ENCODE data around the gene DNAJC5G. TPM values are rescaled to one million over a fixed set of nuclear protein-coding genes. Genes with fewer than 3 reads are reported as not detected.
A peak's percentile ranks its signal among the peaks of the same experiment; 100 is the strongest.

DNAJC5G gene
- total and polyA plus RNA-seq, 9 of the 15 experiments (the other 6 are each of a cell fraction or from before 2014, with no cell fraction given) = not detected

DNA sequence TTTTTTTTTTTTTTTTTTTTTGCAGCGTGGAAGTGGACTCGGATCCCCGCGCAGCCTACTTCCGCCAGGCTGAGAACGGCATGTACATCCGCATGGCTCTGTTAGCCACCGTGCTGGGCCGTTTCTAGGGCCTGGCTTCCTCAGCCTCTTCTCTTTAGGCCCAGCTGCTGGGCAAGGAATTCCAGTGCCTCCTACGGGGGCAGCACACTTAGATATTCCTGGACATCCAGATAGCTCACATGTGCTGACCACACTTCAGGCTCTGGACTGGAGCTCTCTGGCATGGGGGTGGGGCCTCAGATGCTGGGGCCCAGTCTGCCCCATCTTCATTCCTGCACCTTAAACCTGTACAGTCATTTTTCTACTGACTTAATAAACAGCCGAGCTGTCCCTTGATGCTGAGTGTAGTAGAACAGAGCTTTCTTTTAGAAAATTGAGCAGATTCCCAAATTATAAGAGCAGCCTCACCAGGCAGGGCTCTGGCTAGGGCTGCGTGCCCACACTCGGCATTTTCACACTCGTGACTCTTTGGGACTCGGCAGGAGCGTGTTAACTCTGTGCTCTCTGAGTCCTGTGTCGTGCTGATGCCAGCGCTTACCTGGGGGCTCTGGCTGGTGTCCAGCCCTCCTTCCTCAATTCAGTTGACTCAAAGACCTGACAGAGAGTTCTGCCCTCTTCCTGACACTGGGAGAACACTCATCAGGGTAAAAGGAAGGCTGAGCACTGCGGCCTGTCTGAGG is 31.7 kb upstream of the DNAJC5G start:
- TSS peak; percentile 29 for BruUV-seq (replicated peaks)
- Histone ChIP-seq H3K36me3 (ENCODE audit: control insufficient read depth, insufficient read depth, low read length) (peaks cover 61% of the 10 kb centered on the region), H3K9ac (ENCODE audit: insufficient read depth in 1 of 2, low read depth in 2 of 2, low read length in 2 of 2) (no peak overlapping the region), H4K20me1 (replicated peaks; ENCODE audit: control insufficient read depth, insufficient read depth, low read length) (0 out of 2 replicates have a peak, but pooled peaks cover 4% of the 10 kb centered on the region), H2AFZ (ENCODE audit: low read depth, low read length) (no peak overlapping the region), H3K4me2 (ENCODE audit: insufficient read depth, low read length) (no peak overlapping the region), H3K9me3 (replicated peaks; ENCODE audit: control insufficient read depth, insufficient read depth, low read depth, low read length) (no peaks in the 10 kb centered on the region), H3K4me1 (replicated peaks in 1 of 2; ENCODE audit: control insufficient read depth in 2 of 2, insufficient read depth in 2 of 2, low read length in 2 of 2) (peaks cover 0 to 6% of the 10 kb centered on the region in 2 experiments; a peak in 1 of 5 replicates), H3K9me1 (ENCODE audit: control insufficient read depth, insufficient read depth, low read length) (no peaks in the 10 kb centered on the region), H3K79me2 (ENCODE audit: control insufficient read depth, insufficient read depth, low read length) (no peaks in the 10 kb centered on the region), H3K27me3 (ENCODE audit: control insufficient read depth in 2 of 2, insufficient read depth in 2 of 2, low read length in 2 of 2) (no peaks in the 10 kb centered on the region), H3K4me3 (no peak overlapping the region), H3K27ac (ENCODE audit: extremely low read depth, low read depth, low read length) (no peak overlapping the region)
- no peak for ATAC-seq
- DNase-seq (ENCODE audit: extremely low read depth in 1 of 4, low spot score in 3 of 4) = no peak
- ChIA-PET CTCF (ENCODE audit: low intra/inter-chr PET ratio) (no interaction called here), POLR2A (interaction anchor here (0.6 to 1.1 kb wide), 4 partner anchors 12 to 501 kb away, joined by 3 to 4 read pairs (median 3); no protein-coding TSS in a partner anchor)
- no peak for TF ChIP-seq FOXA1 (IDR thresholded peaks at IDR 0.05; ENCODE audit: borderline replicate concordance)
- no peak for TF ChIP-seq ZNF316 (IDR thresholded peaks at IDR 0.05)
- in situ Hi-C loops (cut with MboI) (no loop called here), intact Hi-C loops (cut with micrococcal nuclease) (no loop called here)
- WGBS (ENCODE audit: insufficient coverage, low coverage, missing lambda C conversion rate) = 90% methylated on average over 12 of the region's 19 CpGs
- FAIRE-seq = no peak

DNA sequence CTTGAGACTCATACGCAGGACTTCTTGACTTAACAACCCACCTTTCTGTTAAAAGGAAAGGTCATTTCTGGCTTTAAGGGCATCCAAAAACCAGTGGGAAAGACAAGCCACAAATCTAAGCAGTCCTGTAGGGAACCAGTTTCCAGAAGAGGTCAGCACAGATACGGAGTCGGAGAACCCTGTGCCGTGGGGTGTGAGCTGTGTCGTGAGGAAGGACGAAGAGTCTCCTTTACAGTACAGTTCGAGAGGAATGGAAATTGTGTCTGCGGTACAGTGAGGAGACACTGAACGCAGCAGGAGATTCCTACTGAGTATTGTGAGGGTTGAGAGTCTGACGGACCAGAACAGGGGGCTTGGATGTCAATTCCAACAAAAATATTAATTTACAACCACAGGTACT is 30.1 kb upstream of the DNAJC5G start:
- Histone ChIP-seq H2AFZ (ENCODE audit: low read depth, low read length) (no peak overlapping the region), H3K4me1 (replicated peaks in 1 of 2; ENCODE audit: control insufficient read depth in 2 of 2, insufficient read depth in 2 of 2, low read length in 2 of 2) (peaks cover 0 to 7% of the 10 kb centered on the region in 2 experiments; a peak in 2 of 5 replicates), H3K27ac (ENCODE audit: extremely low read depth, low read depth, low read length) (no peak overlapping the region), H3K9me1 (ENCODE audit: control insufficient read depth, insufficient read depth, low read length) (no peaks in the 10 kb centered on the region), H3K4me3 (no peak overlapping the region), H3K36me3 (ENCODE audit: control insufficient read depth, insufficient read depth, low read length) (peaks cover 46% of the 10 kb centered on the region), H4K20me1 (replicated peaks; ENCODE audit: control insufficient read depth, insufficient read depth, low read length) (0 out of 2 replicates have a peak, but pooled peaks cover 4% of the 10 kb centered on the region), H3K4me2 (ENCODE audit: insufficient read depth, low read length) (no peak overlapping the region), H3K79me2 (ENCODE audit: control insufficient read depth, insufficient read depth, low read length) (no peaks in the 10 kb centered on the region), H3K27me3 (ENCODE audit: control insufficient read depth in 2 of 2, insufficient read depth in 2 of 2, low read length in 2 of 2) (no peaks in the 10 kb centered on the region), H3K9me3 (replicated peaks; ENCODE audit: control insufficient read depth, insufficient read depth, low read depth, low read length) (no peaks in the 10 kb centered on the region), H3K9ac (ENCODE audit: insufficient read depth in 1 of 2, low read depth in 2 of 2, low read length in 2 of 2) (no peak overlapping the region)
- peak; percentile 32 for FAIRE-seq
- WGBS (ENCODE audit: insufficient coverage, low coverage, missing lambda C conversion rate) = 74% methylated on average over 10 of the region's 10 CpGs
- CTCF ChIA-PET (ENCODE audit: low intra/inter-chr PET ratio) = no interaction called here
- BruUV-seq (replicated peaks) = TSS peak; percentile 19
- intact Hi-C loops (cut with micrococcal nuclease) = no loop called here
- POLR2A ChIA-PET = interaction anchor here (0.7 kb wide), 1 partner anchor 16 kb away, joined by 3 read pairs; no protein-coding TSS in a partner anchor
- in situ Hi-C loops (cut with MboI) = no loop called here
- peak; percentile 16; the same call in 2 of the 3 replicates for ATAC-seq
- DNase-seq (ENCODE audit: extremely low read depth in 1 of 4, low spot score in 3 of 4) = no peak
- TF ChIP-seq POLR2AphosphoS2 (IDR thresholded peaks at IDR 0.05; ENCODE audit: low read length) (peak; percentile 26; the same call in 1 of the 2 replicates), ZSCAN29 (IDR thresholded peaks at IDR 0.05) (no peak), NFIX (CRISPR knock-in tag; IDR thresholded peaks at IDR 0.05; ENCODE audit: low read depth) (no peak), XRCC4 (IDR thresholded peaks at IDR 0.05; ENCODE audit: extremely low read depth, insufficient read depth, insufficient read length) (no peak), POLR2A (conservative IDR thresholded peaks at IDR 0.05) (0 out of 2 replicates have a peak, but pooled peaks have one; percentile 44), CHAMP1 (IDR thresholded peaks at IDR 0.05) (no peak)

Measured in K562 (cell line).